HG03342 (cell line): ENCODE measurements around the gene CRISP1.
"Not testable (repeated sequence)": the region's sequence is repeated elsewhere in the genome, so short reads cannot be mapped to it uniquely, and the experiment has no call there.

Experiments used
- ATAC-seq: cut with Tn5 transposase; IDR thresholded peaks from one replicate; pipeline ENCODE4 v1.9.1; 2021; ENCODE audit warnings: mild to moderate bottlenecking, moderate library complexity; ENCODE audit not compliant: unreplicated experiment

CRISP1 gene

GRCh38 chr6:49841424-49841823, 24.9 kb downstream of the CRISP1 start:
- no peak for ATAC-seq

GRCh38 chr6:49839957-49840356, 26.4 kb downstream of the CRISP1 start:
- no peak for ATAC-seq

- no peak for ATAC-seq
Measured at GRCh38 chr6:49839162-49839561, 27.2 kb downstream of the CRISP1 start.

- no peak for ATAC-seq
Measured at GRCh38 chr6:49835140-49835539, 31.2 kb downstream of the CRISP1 start.

GRCh38 chr6:49833386-49833785, 32.9 kb downstream of the CRISP1 start:
- ATAC-seq, result no peak

- ATAC-seq, result peak; percentile 98
Measured at GRCh38 chr6:49826743-49827406, 39.5 kb downstream of the CRISP1 start.

- no peak for ATAC-seq
Measured at GRCh38 chr6:49815166-49815565, 51.2 kb downstream of the CRISP1 start.

- ATAC-seq, result no peak
Measured at GRCh38 chr6:49813248-49813647, 53.1 kb downstream of the CRISP1 start.

- no peak for ATAC-seq
Measured at GRCh38 chr6:49806145-49806544, 60.2 kb downstream of the CRISP1 start.

GRCh38 chr6:49805246-49805645, 61.1 kb downstream of the CRISP1 start:
- no peak for ATAC-seq

- ATAC-seq, result no peak
Measured at GRCh38 chr6:49801525-49801924, 64.8 kb downstream of the CRISP1 start.

GRCh38 chr6:49799090-49799489, 67.2 kb downstream of the CRISP1 start:
- no peak for ATAC-seq

GRCh38 chr6:49796842-49797455, 69.4 kb downstream of the CRISP1 start:
- ATAC-seq, result not testable (repeated sequence)

- ATAC-seq, result no peak
Measured at GRCh38 chr6:49790341-49790740, 76.0 kb downstream of the CRISP1 start.

GRCh38 chr6:49787176-49787575, 79.2 kb downstream of the CRISP1 start, which contains the start of gene PGK2:
Gene PGK2, minus strand, starts transcription at chr6:49787285. Its CDS starts 98 bp downstream, at chr6:49787187.
- no peak for ATAC-seq

GRCh38 chr6:49784272-49784671, 82.1 kb downstream of the CRISP1 start:
- ATAC-seq, result no peak
